Measurements from ENCODE around the gene PKNOX2.

The PKNOX2 gene

GRCh38 chr11:125167292-125167953 lies 2.9 kb downstream of the PKNOX2 start:
- TF ChIP-seq ZFX (IDR thresholded peaks at IDR 0.05) (no peak; the same call in 1 of the 2 replicates), CTCF (conservative IDR thresholded peaks at IDR 0.05) (no peak)
- H3K27ac ChIP-seq: peak overlapping the region; percentile 70

GRCh38 chr11:125167954-125168835 lies 3.6 kb downstream of the PKNOX2 start:
- H3K27ac ChIP-seq: peak overlapping the region; percentile 70; the same call in 1 of the 2 replicates
- TF ChIP-seq CTCF (conservative IDR thresholded peaks at IDR 0.05) (no peak), ZFX (IDR thresholded peaks at IDR 0.05) (0 out of 2 replicates have a peak, but pooled peaks have one; percentile 37)

- no peak for TF ChIP-seq CTCF (conservative IDR thresholded peaks at IDR 0.05)
- no peak for TF ChIP-seq ZFX (IDR thresholded peaks at IDR 0.05)
- H3K27ac ChIP-seq: peak overlapping the region; percentile 54
Observed at GRCh38 chr11:125168918-125169456, 4.4 kb downstream of the PKNOX2 start.

GRCh38 chr11:125170001-125170509 lies 5.5 kb downstream of the PKNOX2 start:
- no peak for TF ChIP-seq CTCF (conservative IDR thresholded peaks at IDR 0.05)
- no peak for TF ChIP-seq ZFX (IDR thresholded peaks at IDR 0.05)
- peak overlapping the region; percentile 54 for H3K27ac ChIP-seq

- TF ChIP-seq ZFX (IDR thresholded peaks at IDR 0.05) (no peak), CTCF (conservative IDR thresholded peaks at IDR 0.05) (no peak)
- peak overlapping the region; percentile 54; the same call in 1 of the 2 replicates for H3K27ac ChIP-seq
Observed at GRCh38 chr11:125170510-125171031, 6.0 kb downstream of the PKNOX2 start.

- TF ChIP-seq CTCF (conservative IDR thresholded peaks at IDR 0.05) (no peak), ZFX (IDR thresholded peaks at IDR 0.05) (no peak)
- H3K27ac ChIP-seq: no peak overlapping the region
Observed at GRCh38 chr11:125171974-125172373, 7.4 kb downstream of the PKNOX2 start.

Data from C4-2B (cell line).